A673 (cell line): Measurements from ENCODE around the gene PGAM1.
A peak's percentile ranks its signal among the peaks of the same experiment; 100 is the strongest.

Source experiments
- CTCF ChIP-seq: fragments of 300-800, 200-600 bp; sonication (generic); conservative IDR thresholded peaks from 2 replicates; pipeline ENCODE4 v1.5.1; 2017; ENCODE audit warnings: low read depth, mild to moderate bottlenecking, antibody characterized with exemption, low read length, moderate library complexity, mixed read lengths
- EZH2 ChIP-seq: fragments of 200-600 bp; sonication (generic); IDR thresholded peaks from 2 replicates; pipeline ENCODE4 v1.6.1; 2017; ENCODE audit warnings: borderline replicate concordance, low read depth, mild to moderate bottlenecking, mixed read lengths, antibody characterized with exemption, low read length; ENCODE audit not compliant: poor library complexity, severe bottlenecking

- TF ChIP-seq CTCF (peak; percentile 78), EZH2 (no peak)
These were observed at the start of gene PGAM1 for GRCh38 chr10:97425964-97426775.
